Osteocyte (in vitro differentiated cells): ENCODE measurements around the gene PPP2R5C. TPM values are rescaled to one million over a fixed set of nuclear protein-coding genes. Genes with fewer than 3 reads are reported as not detected.
A peak's percentile ranks its signal among the peaks of the same experiment; 100 is the strongest.

Experiments
- DNase-seq: peaks from one replicate; pipeline ENCODE4 v3.0.0; 2021; ENCODE audit warnings: mixed read lengths; ENCODE audit not compliant: unreplicated experiment; ENCODE audit errors: extremely low spot score
- H3K27ac Mint-ChIP-seq: one replicate; pipeline ENCODE4 v1.8.0; 2021; ENCODE audit warnings: mild to moderate bottlenecking, mixed read lengths; ENCODE audit not compliant: unreplicated experiment
- H3K27me3 Mint-ChIP-seq: one replicate; pipeline ENCODE4 v1.8.0; 2021; ENCODE audit warnings: mixed read lengths; ENCODE audit not compliant: unreplicated experiment
- H3K36me3 Mint-ChIP-seq: one replicate; pipeline ENCODE4 v1.8.0; 2021; ENCODE audit warnings: mixed read lengths; ENCODE audit not compliant: unreplicated experiment
- H3K4me1 Mint-ChIP-seq: one replicate; pipeline ENCODE4 v1.8.0; 2021; ENCODE audit warnings: mixed read lengths; ENCODE audit not compliant: unreplicated experiment
- H3K4me3 Mint-ChIP-seq: one replicate; pipeline ENCODE4 v1.8.0; 2021; ENCODE audit warnings: mild to moderate bottlenecking, moderate library complexity, mixed read lengths; ENCODE audit not compliant: unreplicated experiment
- H3K9me3 Mint-ChIP-seq: one replicate; pipeline ENCODE4 v1.8.0; 2021; ENCODE audit warnings: mixed read lengths; ENCODE audit not compliant: unreplicated experiment
- CTCF ChIP-seq: fragments of 200-600 bp; sonication (generic); IDR thresholded peaks from 2 replicates; pipeline ENCODE4 v1.5.0; 2021; ENCODE audit warnings: antibody characterized with exemption, mild to moderate bottlenecking, moderate library complexity
- total RNA-seq: library from RNA; stranded (reverse); gene quantifications from 2 replicates; pipeline ENCODE4 v1.2.1, GENCODE V29; 2021

The PPP2R5C gene
- total RNA-seq, 1 donor from 2014 or later = 116 TPM

- no peak for DNase-seq
- TF ChIP-seq CTCF = no peak
- Mint-ChIP-seq H3K36me3 (peaks cover 7% of the 10 kb centered on the region), H3K9me3 (no peaks in the 10 kb centered on the region), H3K27ac (peak overlapping the region; percentile 34), H3K4me3 (no peak overlapping the region), H3K27me3 (no peaks in the 10 kb centered on the region), H3K4me1 (peaks cover 52% of the 10 kb centered on the region)
Observed at GRCh38 chr14:101834397-101834796, 72.9 kb downstream of the PPP2R5C start.

GRCh38 chr14:101834800-101835547 lies 73.5 kb downstream of the PPP2R5C start:
- Mint-ChIP-seq H3K9me3 (no peaks in the 10 kb centered on the region), H3K4me1 (peaks cover 54% of the 10 kb centered on the region), H3K27me3 (no peaks in the 10 kb centered on the region), H3K36me3 (peaks cover 5% of the 10 kb centered on the region), H3K27ac (peak overlapping the region; percentile 88), H3K4me3 (no peak overlapping the region)
- TF ChIP-seq CTCF = no peak
- DNase-seq = no peak

- DNase-seq = no peak
- no peaks in the 10 kb centered on the region for H3K27me3 Mint-ChIP-seq
- TF ChIP-seq CTCF = no peak
- peaks cover 55% of the 10 kb centered on the region for H3K4me1 Mint-ChIP-seq
- H3K36me3 Mint-ChIP-seq = peaks cover 5% of the 10 kb centered on the region
- no peaks in the 10 kb centered on the region for H3K9me3 Mint-ChIP-seq
- H3K27ac Mint-ChIP-seq = peak overlapping the region; percentile 88
- no peak overlapping the region for H3K4me3 Mint-ChIP-seq
Observed at GRCh38 chr14:101835566-101835965, 74.1 kb downstream of the PPP2R5C start.

GRCh38 chr14:101836135-101836534 lies 74.6 kb downstream of the PPP2R5C start:
- H3K4me1 Mint-ChIP-seq = peaks cover 55% of the 10 kb centered on the region
- H3K27ac Mint-ChIP-seq = peak overlapping the region; percentile 88
- H3K27me3 Mint-ChIP-seq = no peaks in the 10 kb centered on the region
- no peaks in the 10 kb centered on the region for H3K9me3 Mint-ChIP-seq
- no peak for DNase-seq
- TF ChIP-seq CTCF = no peak
- H3K36me3 Mint-ChIP-seq = peaks cover 5% of the 10 kb centered on the region
- peak overlapping the region; percentile 53 for H3K4me3 Mint-ChIP-seq

- H3K4me3 Mint-ChIP-seq = no peak overlapping the region
- no peaks in the 10 kb centered on the region for H3K9me3 Mint-ChIP-seq
- TF ChIP-seq CTCF = no peak
- H3K36me3 Mint-ChIP-seq = peaks cover 5% of the 10 kb centered on the region
- H3K27ac Mint-ChIP-seq = no peak overlapping the region
- no peaks in the 10 kb centered on the region for H3K27me3 Mint-ChIP-seq
- no peak for DNase-seq
- peaks cover 61% of the 10 kb centered on the region for H3K4me1 Mint-ChIP-seq
Observed at GRCh38 chr14:101838476-101838875, 77.0 kb downstream of the PPP2R5C start.
